Uterus (tissue), 2 donors: Measurements from ENCODE around the gene ANO6.

Experiments used
- CTCF ChIP-seq, 4 experiments: fragments of 200-600 bp in 2 of 4; fragments of 450-650 bp in 2 of 4; sonication (generic) in 2 of 4; IDR thresholded peaks; one replicate each; pipeline ENCODE4 v1.5.1; 2016 to 2019; ENCODE audit warnings: antibody characterized with exemption in 4 of 4, mild to moderate bottlenecking in 2 of 4, moderate library complexity in 1 of 4
- POLR2A ChIP-seq, 2 donors: fragments of 450-650 bp; IDR thresholded peaks; one replicate each; pipeline ENCODE4 v1.6.1; 2016; ENCODE audit warnings: antibody characterized with exemption in 2 of 2, mild to moderate bottlenecking in 1 of 2, moderate library complexity in 1 of 2

- TF ChIP-seq CTCF (IDR thresholded peaks at IDR 0.05) (no peak), POLR2A (IDR thresholded peaks at IDR 0.05) (no peak)
Measured at GRCh38 chr12:45315462-45315861, 99.6 kb downstream of the ANO6 start.
